ENCODE measurements around the gene ZNF17. TPM values are rescaled to one million over a fixed set of nuclear protein-coding genes. Genes with fewer than 3 reads are reported as not detected.

The ZNF17 gene
- total and polyA plus RNA-seq, 7 donors = 3.6 to 11.0 (median 6.1) TPM

GRCh38 chr19:57395710-57396109 is 15.3 kb upstream of the ZNF17 start:
- peak in 1 of 4 donors; percentile 40 for ATAC-seq
- 90 to 92% (median 90%) methylated on average over 5 of the region's 5 CpGs for WGBS, 3 donors
- no peak for DNase-seq
- H3K4me3 ChIP-seq = no peak overlapping the region
- intact Hi-C loops (cut with DNase I) = no loop called here
- no peaks in the 10 kb centered on the region for H3K27me3 ChIP-seq (ENCODE audit: insufficient read depth in 3 of 3, low read length in 2 of 3)
- no peak for TF ChIP-seq CTCF (IDR thresholded peaks at IDR 0.05)
- peaks cover 24% of the 10 kb centered on the region for H3K9me3 ChIP-seq
- H3K36me3 ChIP-seq (ENCODE audit: insufficient read depth in 1 of 2, low read depth in 1 of 2) = peaks cover 36 to 62% of the 10 kb centered on the region in 2 donors
- H3K4me1 ChIP-seq = peaks cover 7% of the 10 kb centered on the region
- H3K27ac ChIP-seq = no peak overlapping the region

- H3K9me3 ChIP-seq = peaks cover 46% of the 10 kb centered on the region
- ATAC-seq (no peak), DNase-seq (no peak)
- intact Hi-C loops (cut with DNase I) = no loop called here
- H3K27ac ChIP-seq = no peak overlapping the region
- H3K4me1 ChIP-seq = no peaks in the 10 kb centered on the region
- no peak for TF ChIP-seq CTCF (IDR thresholded peaks at IDR 0.05)
- no peaks in the 10 kb centered on the region for H3K27me3 ChIP-seq (ENCODE audit: insufficient read depth in 3 of 3, low read length in 2 of 3)
- H3K4me3 ChIP-seq = no peak overlapping the region
- H3K36me3 ChIP-seq (ENCODE audit: insufficient read depth in 1 of 2, low read depth in 1 of 2) = peaks cover 36 to 62% of the 10 kb centered on the region in 2 donors
- 95 to 97% (median 96%) methylated on average over 5 of the region's 5 CpGs for WGBS, 3 donors
Measured at GRCh38 chr19:57398868-57399267, 12.1 kb upstream of the ZNF17 start.

GRCh38 chr19:57403737-57404563 is 7.0 kb upstream of the ZNF17 start:
- no peak overlapping the region for H3K27ac ChIP-seq
- TF ChIP-seq CTCF (IDR thresholded peaks at IDR 0.05) = no peak
- H3K27me3 ChIP-seq (ENCODE audit: insufficient read depth in 3 of 3, low read length in 2 of 3) = no peaks in the 10 kb centered on the region
- intact Hi-C loops (cut with DNase I) = no loop called here
- DNase-seq (no peak), ATAC-seq (no peak)
- no peak overlapping the region for H3K4me3 ChIP-seq
- peaks cover 33% of the 10 kb centered on the region for H3K9me3 ChIP-seq
- H3K4me1 ChIP-seq = no peaks in the 10 kb centered on the region
- peaks cover 7 to 18% of the 10 kb centered on the region in 2 donors for H3K36me3 ChIP-seq (ENCODE audit: insufficient read depth in 1 of 2, low read depth in 1 of 2)
- 88 to 90% (median 88%) methylated on average over 9 of the region's 9 CpGs for WGBS, 3 donors

DNA sequence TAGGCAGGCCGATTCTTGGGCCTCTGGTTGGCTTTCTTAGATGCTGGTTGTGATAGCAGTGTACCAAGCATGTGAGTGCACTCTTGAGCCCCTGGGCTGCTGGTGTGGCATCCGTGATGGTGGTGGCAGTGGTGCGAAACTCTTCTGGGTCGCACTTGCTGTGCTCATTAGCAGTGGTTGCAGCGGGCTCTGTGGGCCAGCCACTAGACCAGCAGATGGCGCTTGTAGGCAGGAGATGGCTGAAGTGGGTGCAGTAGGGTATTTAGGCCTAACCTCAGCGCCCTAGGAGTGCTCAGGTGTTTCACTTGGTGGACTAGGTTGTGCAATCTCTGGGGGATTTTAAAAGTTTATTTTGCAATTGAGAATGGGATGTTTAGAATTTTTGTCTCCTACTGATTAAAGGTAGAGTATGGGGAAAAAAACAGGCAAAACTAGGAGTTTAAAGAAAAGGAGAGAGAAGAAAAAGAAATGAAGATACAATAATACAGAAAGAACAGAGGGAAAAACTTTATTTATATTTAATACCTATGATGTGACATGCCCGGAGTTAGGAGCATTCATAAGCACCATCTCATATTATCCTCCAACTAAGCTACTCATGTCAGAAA is 4.3 kb upstream of the ZNF17 start:
- H3K4me3 ChIP-seq = no peak overlapping the region
- no peaks in the 10 kb centered on the region for H3K27me3 ChIP-seq (ENCODE audit: insufficient read depth in 3 of 3, low read length in 2 of 3)
- H3K36me3 ChIP-seq (ENCODE audit: insufficient read depth in 1 of 2, low read depth in 1 of 2) = no peaks in the 10 kb centered on the region
- intact Hi-C loops (cut with DNase I) = no loop called here
- DNase-seq (peak; percentile 41 to 62), ATAC-seq (peak in 3 of 4 donors; percentile 31 to 53 (median 51))
- 11 to 17% (median 15%) methylated on average over 8 of the region's 8 CpGs for WGBS, 3 donors
- H3K27ac ChIP-seq = no peak overlapping the region
- H3K4me1 ChIP-seq = peaks cover under 1% of the 10 kb centered on the region
- peak; percentile 46 for TF ChIP-seq CTCF (IDR thresholded peaks at IDR 0.05)
- H3K9me3 ChIP-seq = peaks cover 16% of the 10 kb centered on the region
